Measurements from ENCODE around the gene ATG13.

ATG13 gene

GRCh38 chr11:46675949-46676348 is 58.6 kb downstream of the ATG13 start:
- DNase-seq (ENCODE audit: low read depth in 2 of 2), result no peak

GRCh38 chr11:46676436-46677158 is 59.2 kb downstream of the ATG13 start:
- DNase-seq (ENCODE audit: low read depth in 2 of 2), result no peak

DNA sequence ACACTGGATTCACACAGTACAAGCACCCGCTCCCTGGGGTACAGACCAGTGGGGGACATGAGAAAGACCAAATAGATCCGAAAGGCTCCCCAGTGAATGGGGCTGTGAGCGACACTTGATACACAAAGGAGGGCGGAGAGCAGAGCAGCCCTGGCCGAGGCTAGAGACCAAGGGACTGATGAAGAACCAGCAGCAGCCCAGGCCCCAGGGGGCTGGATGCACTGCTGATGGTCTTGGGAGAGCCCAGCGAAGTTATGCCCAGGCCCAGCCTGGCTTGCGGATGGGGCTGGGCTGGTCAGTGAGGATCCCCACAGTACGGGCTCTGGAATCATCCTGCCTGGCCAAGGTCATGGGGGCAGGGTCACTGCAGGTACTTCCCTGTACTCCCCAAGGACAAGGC is 59.8 kb downstream of the ATG13 start:
- no peak for DNase-seq (ENCODE audit: low read depth in 2 of 2)

GRCh38 chr11:46677991-46678740 is 60.8 kb downstream of the ATG13 start:
- no peak for DNase-seq (ENCODE audit: low read depth in 2 of 2)

GRCh38 chr11:46678741-46679130 is 61.4 kb downstream of the ATG13 start:
- no peak for DNase-seq (ENCODE audit: low read depth in 2 of 2)

- no peak for DNase-seq (ENCODE audit: low read depth in 2 of 2)
Observed at GRCh38 chr11:46679241-46680163, 62.1 kb downstream of the ATG13 start.

- DNase-seq (ENCODE audit: low read depth in 2 of 2), result no peak
Observed at GRCh38 chr11:46680164-46680760, 62.9 kb downstream of the ATG13 start.

DNA sequence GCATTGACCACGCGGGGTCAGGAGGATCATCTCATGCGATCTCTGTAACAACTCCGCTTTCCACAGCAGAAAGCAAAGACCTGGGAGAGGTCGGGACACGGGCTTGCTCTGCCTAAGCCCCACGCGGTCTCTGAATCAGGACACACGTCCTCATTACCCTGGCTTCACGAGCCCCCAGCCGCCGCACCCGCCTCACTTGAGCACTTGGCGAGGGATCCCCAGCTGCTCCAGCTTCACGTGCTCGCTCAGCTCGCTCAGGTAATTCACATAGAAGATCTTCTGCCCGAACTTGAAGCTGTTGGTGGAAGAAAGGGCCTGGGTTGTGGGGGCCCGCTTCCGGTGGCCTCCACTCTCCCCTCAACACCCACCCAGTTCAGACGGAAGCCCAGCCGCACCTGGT is 63.5 kb downstream of the ATG13 start:
- DNase-seq (ENCODE audit: low read depth in 2 of 2), result no peak

GRCh38 chr11:46681814-46682213 is 64.5 kb downstream of the ATG13 start:
- no peak for DNase-seq (ENCODE audit: low read depth in 2 of 2)

DNA sequence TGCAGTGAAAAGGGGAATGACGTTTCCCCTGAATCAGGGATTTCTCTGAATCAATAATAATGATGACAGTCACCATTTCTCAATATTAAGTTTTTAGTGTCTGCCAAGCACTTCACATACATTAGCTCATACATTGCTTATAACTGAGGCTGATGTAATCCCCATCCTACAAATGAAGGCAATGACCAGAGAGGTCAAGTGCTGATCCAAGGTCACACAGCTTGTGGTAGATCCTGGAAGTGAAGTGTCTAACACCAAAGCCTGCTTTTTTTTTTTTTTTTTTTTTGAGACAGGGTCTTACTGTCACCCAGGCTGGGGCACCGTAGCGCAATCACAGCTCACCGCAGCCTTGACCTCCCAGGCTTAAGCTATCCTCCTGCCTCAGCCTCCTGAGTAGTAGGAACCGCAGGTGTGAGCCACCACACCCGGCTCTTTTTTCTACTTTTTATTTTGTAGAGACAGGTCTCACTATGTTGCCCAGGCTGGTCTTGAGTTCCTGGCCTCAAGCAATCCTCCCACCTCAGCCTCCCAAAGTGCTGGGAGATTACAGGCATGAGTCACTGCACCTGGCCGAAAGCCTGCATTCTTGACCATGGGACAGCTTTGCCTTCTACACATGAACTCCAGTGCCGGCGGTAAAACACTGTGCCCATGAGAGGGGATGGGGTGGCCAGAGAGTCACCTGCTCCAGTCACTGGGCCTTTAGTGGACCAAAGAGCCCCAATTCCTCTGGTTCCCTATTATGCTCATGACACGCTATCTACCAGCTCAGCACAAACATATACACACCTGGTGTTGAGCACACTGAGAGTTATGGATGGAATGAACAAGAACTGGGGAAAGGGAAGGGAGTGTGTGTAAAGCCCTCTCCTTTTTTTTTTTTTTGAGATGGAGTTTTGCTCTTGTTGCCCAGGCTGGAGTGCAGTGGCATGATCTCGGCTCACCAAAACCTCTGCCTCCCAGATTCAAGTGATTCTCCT is 65.7 kb downstream of the ATG13 start:
- no peak for DNase-seq (ENCODE audit: low read depth in 2 of 2)

DNA sequence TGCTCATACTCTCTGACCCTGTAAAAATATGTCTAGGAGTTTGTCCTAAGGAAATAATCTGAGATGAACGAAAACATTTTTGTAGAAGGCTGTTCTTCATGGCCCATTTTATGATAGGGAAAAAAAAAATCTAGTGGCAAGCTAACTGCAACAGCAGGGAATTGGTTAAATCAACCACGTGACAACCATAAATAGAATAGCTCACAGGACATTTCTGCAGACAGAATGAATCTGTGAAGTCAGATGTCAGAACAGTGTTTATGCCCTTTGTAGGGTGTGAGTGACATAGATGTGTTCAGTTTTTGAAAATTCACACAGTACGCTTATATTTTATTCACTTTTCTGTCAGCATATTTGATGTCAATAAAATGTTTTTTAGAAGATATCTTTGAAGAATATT is 67.0 kb downstream of the ATG13 start:
- no peak for DNase-seq (ENCODE audit: low read depth in 2 of 2)

- DNase-seq (ENCODE audit: low read depth in 2 of 2), result no peak
Observed at GRCh38 chr11:46686886-46687795, 69.8 kb downstream of the ATG13 start.

- no peak for DNase-seq (ENCODE audit: low read depth in 2 of 2)
Observed at GRCh38 chr11:46690702-46691101, 73.3 kb downstream of the ATG13 start.

GRCh38 chr11:46692450-46692849 is 75.1 kb downstream of the ATG13 start:
- no peak for DNase-seq (ENCODE audit: low read depth in 2 of 2)

DNA sequence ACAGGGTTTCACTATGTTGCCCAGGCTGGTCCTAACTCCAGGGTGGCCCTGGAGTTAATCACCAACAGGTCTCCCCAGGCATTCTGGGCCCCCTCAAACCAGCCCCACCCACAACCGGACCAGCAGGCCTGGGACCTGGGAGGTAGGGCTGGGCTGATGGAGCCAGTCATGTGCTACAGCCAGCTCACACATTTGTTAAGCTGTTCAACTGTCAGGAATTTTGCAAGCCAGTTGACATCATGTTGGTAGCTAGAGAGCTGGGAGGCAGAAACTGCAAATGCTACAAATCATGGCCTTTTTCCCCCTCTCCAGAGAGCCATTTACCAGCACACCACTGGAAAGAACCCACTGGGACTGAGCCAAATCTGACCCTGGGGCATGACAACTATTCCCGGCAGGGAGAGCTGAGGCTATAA is 76.3 kb downstream of the ATG13 start:
- DNase-seq (ENCODE audit: low read depth in 2 of 2), result no peak

- no peak for DNase-seq (ENCODE audit: low read depth in 2 of 2)
Observed at GRCh38 chr11:46694072-46694471, 76.7 kb downstream of the ATG13 start.

DNA sequence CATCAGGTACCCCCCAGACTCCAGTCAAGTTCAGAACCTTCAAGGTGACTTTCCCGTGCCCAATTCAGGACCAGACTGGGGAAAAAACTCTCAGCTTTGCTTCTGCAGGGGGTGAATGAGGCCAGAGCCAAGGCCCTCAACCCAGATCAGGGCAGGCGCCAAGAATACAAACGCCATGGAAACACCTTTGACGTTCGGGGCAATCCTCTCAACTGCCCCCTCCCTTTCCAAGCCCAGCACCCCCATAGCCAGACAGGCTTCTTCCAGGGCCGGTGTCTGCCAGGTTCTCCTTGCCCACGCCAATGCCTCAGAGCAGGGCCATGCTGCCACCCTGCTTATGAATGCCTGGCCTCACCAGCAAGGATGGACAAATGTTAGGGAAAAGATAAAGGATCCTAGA is 77.3 kb downstream of the ATG13 start:
- no peak for DNase-seq (ENCODE audit: low read depth in 2 of 2)

DNA sequence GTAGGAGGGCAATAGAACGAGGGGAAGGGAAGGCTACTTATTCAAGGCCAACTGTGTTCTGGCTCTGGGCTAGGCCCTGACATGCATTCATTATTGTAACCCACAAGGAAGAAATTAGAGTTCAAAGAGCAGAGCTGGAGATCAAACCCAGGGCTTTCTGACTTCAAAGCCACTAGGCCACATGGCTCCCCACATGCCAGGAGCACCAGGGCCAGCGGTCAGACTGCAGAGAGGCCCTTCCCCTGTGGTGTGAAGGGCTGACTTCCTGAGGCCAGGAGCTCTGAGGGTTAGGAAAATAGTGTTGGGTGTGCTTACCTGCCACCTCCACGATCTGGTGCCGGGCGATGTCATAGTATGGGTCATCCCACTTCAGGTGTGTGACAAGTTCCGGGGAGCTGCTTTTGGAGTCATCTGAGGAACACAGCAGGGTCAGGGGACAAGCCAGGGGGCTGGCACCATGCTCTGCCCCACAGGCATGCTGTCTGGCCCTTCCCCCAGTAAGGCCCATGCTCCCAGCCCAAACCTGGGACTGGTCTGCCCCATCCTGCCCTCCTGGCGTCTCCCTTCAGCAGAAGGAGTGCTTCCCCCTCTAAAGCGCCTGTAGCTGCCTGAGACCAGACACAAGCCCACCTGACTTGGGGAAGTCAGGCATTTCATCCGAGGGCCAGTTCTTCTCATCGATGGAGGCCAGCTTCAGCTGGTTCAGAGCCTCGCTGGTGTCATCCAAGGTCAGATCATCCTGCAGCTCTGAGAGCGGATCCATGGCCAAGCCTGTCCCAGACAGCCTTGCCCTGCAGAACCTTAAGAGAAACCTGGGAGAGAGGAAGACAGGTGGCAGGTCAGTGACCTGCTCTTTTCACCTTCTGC is 78.2 kb downstream of the ATG13 start:
- no peak for DNase-seq (ENCODE audit: low read depth in 2 of 2)

DNA sequence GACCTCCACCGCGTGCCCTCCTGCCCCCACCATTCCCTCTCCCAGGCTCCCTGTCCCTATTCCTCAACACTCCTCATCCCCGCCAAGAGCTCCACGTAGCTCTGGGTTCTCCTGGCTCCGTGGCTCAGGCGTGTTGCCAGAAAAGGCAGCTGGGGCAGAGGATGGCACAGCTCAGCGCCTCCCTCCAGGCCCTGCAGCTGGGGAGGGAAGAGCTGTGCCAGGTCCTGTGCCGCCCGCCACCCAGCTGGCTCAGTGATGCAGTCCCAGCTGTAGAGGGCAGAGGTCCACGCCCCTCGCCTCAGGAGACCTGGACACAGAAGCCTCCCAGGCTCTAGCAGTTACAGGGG is 78.8 kb downstream of the ATG13 start:
- DNase-seq (ENCODE audit: low read depth in 2 of 2), result no peak

All from stimulated activated CD8-positive, alpha-beta memory T cell treated with anti-CD3 and anti-CD28 coated beads, Interleukin-2, amount 100 ng/mL, for 48 hours (primary cell).